H9 (cell line): Measurements from ENCODE around the gene CEBPG. TPM values are rescaled to one million over a fixed set of nuclear protein-coding genes. Genes with fewer than 3 reads are reported as not detected.

ENCODE experiments used
- DNase-seq: peaks from one replicate; pipeline ENCODE4 v3.0.0-alpha.2; 2017
- H2AFZ ChIP-seq: one replicate; pipeline ENCODE4 v1.6.1; 2013; ENCODE audit warnings: mild to moderate bottlenecking, low read length, control low read depth, moderate library complexity
- H2AK5ac ChIP-seq: 2 replicates; pipeline ENCODE4 v1.6.1; 2013; ENCODE audit warnings: low read length, control low read depth, mixed read lengths; ENCODE audit not compliant: insufficient read length
- H2BK120ac ChIP-seq: one replicate; pipeline ENCODE4 v1.6.1; 2013; ENCODE audit warnings: low read depth, mild to moderate bottlenecking, low read length, control low read depth, inconsistent platforms; ENCODE audit not compliant: poor library complexity, severe bottlenecking
- H2BK12ac ChIP-seq: 2 replicates; pipeline ENCODE4 v1.6.1; 2013; ENCODE audit warnings: low read length, control low read depth, mixed read lengths, low read depth; ENCODE audit not compliant: insufficient read length
- H2BK15ac ChIP-seq: 2 replicates; pipeline ENCODE4 v1.6.1; 2013; ENCODE audit warnings: low read depth, low read length, control low read depth
- H2BK20ac ChIP-seq: one replicate; pipeline ENCODE4 v1.6.1; 2013; ENCODE audit warnings: low read depth, mild to moderate bottlenecking, low read length, control low read depth, inconsistent platforms; ENCODE audit not compliant: poor library complexity, severe bottlenecking
- H2BK5ac ChIP-seq: 2 replicates; pipeline ENCODE4 v1.6.1; 2013; ENCODE audit warnings: low read length, control low read depth, mixed read lengths; ENCODE audit not compliant: insufficient read length
- H3K14ac ChIP-seq: 2 replicates; pipeline ENCODE4 v1.6.1; 2013; ENCODE audit warnings: low read length, control low read depth; ENCODE audit not compliant: insufficient read depth
- H3K18ac ChIP-seq: 2 replicates; pipeline ENCODE4 v1.6.1; 2013; ENCODE audit warnings: low read depth, mild to moderate bottlenecking, mixed read lengths, low read length, control low read depth; ENCODE audit not compliant: insufficient read length
- H3K23ac ChIP-seq: 2 replicates; pipeline ENCODE4 v1.6.1; 2013; ENCODE audit warnings: low read length, control low read depth, mixed read lengths, low read depth; ENCODE audit not compliant: insufficient read length
- H3K23me2 ChIP-seq: 2 replicates; pipeline ENCODE4 v1.6.1; 2013; ENCODE audit warnings: low read depth, mild to moderate bottlenecking, mixed read lengths, low read length, control low read depth; ENCODE audit not compliant: insufficient read length, poor library complexity, severe bottlenecking
- H3K27ac ChIP-seq: 2 replicates; pipeline ENCODE4 v1.5.1; 2013; ENCODE audit warnings: low read length, control low read depth, mixed read lengths, low read depth; ENCODE audit not compliant: insufficient read length
- H3K27me3 ChIP-seq: 2 replicates; pipeline ENCODE4 v1.6.1; 2013; ENCODE audit warnings: low read length, control low read depth, inconsistent platforms; ENCODE audit not compliant: insufficient read depth
- H3K4ac ChIP-seq: 2 replicates; pipeline ENCODE4 v1.6.1; 2013; ENCODE audit warnings: low read depth, mild to moderate bottlenecking, control low read depth, inconsistent platforms, low read length, moderate library complexity
- H3K4me1 ChIP-seq: 2 replicates; pipeline ENCODE4 v1.6.1; 2013; ENCODE audit warnings: low read length, control low read depth, inconsistent platforms; ENCODE audit not compliant: insufficient read depth
- H3K4me2 ChIP-seq: 2 replicates; pipeline ENCODE4 v1.6.1; 2013; ENCODE audit warnings: low read length, control low read depth, mixed read lengths; ENCODE audit not compliant: insufficient read length, insufficient read depth
- H3K56ac ChIP-seq: 2 replicates; pipeline ENCODE4 v1.6.1; 2013; ENCODE audit warnings: low read depth, mild to moderate bottlenecking, mixed read lengths, low read length, control low read depth; ENCODE audit not compliant: insufficient read length
- H3K79me1 ChIP-seq: 2 replicates; pipeline ENCODE4 v1.6.1; 2013; ENCODE audit warnings: low read depth, mild to moderate bottlenecking, moderate library complexity, low read length, control low read depth, inconsistent platforms; ENCODE audit not compliant: insufficient read depth, poor library complexity, severe bottlenecking
- H3K79me2 ChIP-seq: 2 replicates; pipeline ENCODE4 v1.6.1; 2013; ENCODE audit warnings: low read length, control low read depth, inconsistent platforms; ENCODE audit not compliant: insufficient read depth
- H3K9ac ChIP-seq: 2 replicates; pipeline ENCODE4 v1.6.1; 2013; ENCODE audit warnings: low read length, control low read depth, mixed read lengths; ENCODE audit not compliant: insufficient read length; ENCODE audit errors: extremely low read depth
- H3K9me3 ChIP-seq: one replicate; pipeline ENCODE4 v1.6.1; 2013; ENCODE audit warnings: low read depth, low read length, inconsistent platforms; ENCODE audit not compliant: control insufficient read depth
- H3T11ph ChIP-seq: one replicate; pipeline ENCODE4 v1.6.1; 2013; ENCODE audit warnings: mild to moderate bottlenecking, low read length, control low read depth, inconsistent platforms
- H4K20me1 ChIP-seq: one replicate; pipeline ENCODE4 v1.6.1; 2013; ENCODE audit not compliant: control insufficient read depth, insufficient read length, insufficient read depth
- H4K5ac ChIP-seq: 2 replicates; pipeline ENCODE4 v1.6.1; 2013; ENCODE audit warnings: low read depth, mild to moderate bottlenecking, mixed read lengths, low read length, control low read depth; ENCODE audit not compliant: insufficient read length
- H4K8ac ChIP-seq: replicated peaks from 2 replicates; pipeline ENCODE4 v1.6.1; 2013; ENCODE audit warnings: low read length, control low read depth, mixed read lengths, low read depth; ENCODE audit not compliant: insufficient read length
- H4K91ac ChIP-seq: 2 replicates; pipeline ENCODE4 v1.6.1; 2013; ENCODE audit warnings: low read depth, mild to moderate bottlenecking, moderate library complexity, mixed read lengths, low read length, control low read depth; ENCODE audit not compliant: insufficient read length
- H3K27ac Mint-ChIP-seq, 3 experiments: 2 replicates in 2 of 3; 3 replicates in 1 of 3; pipeline ENCODE4 v1.8.0; 2020 to 2021; ENCODE audit warnings: mixed read lengths in 3 of 3, mild to moderate bottlenecking in 1 of 3, moderate library complexity in 1 of 3
- H3K27me3 Mint-ChIP-seq: 2 replicates; pipeline ENCODE4 v1.8.0; 2021; ENCODE audit warnings: low read depth, mild to moderate bottlenecking, moderate library complexity, mixed read lengths
- H3K36me3 Mint-ChIP-seq, 3 experiments: 2 replicates in 2 of 3; 3 replicates in 1 of 3; pipeline ENCODE4 v1.8.0; 2020 to 2021; ENCODE audit warnings: low read depth in 3 of 3, mixed read lengths in 3 of 3; ENCODE audit not compliant: insufficient read depth in 1 of 3
- H3K4me1 Mint-ChIP-seq, 2 experiments: 2 replicates each; pipeline ENCODE4 v1.8.0; 2020; ENCODE audit warnings: mixed read lengths in 2 of 2
- H3K4me3 Mint-ChIP-seq, 2 experiments: 2 replicates in 1 of 2; 3 replicates in 1 of 2; pipeline ENCODE4 v1.8.0; 2020 to 2021; ENCODE audit warnings: mild to moderate bottlenecking in 2 of 2, mixed read lengths in 2 of 2, moderate library complexity in 1 of 2
- H3K9me3 Mint-ChIP-seq, 2 experiments: 2 replicates in 1 of 2; 3 replicates in 1 of 2; pipeline ENCODE4 v1.8.0; 2020; ENCODE audit warnings: mild to moderate bottlenecking in 2 of 2, mixed read lengths in 2 of 2, moderate library complexity in 1 of 2
- CTCF ChIP-seq: fragments of 200-600 bp; sonication (generic); conservative IDR thresholded peaks from 3 replicates; pipeline ENCODE4 v1.8.0; 2021; ENCODE audit warnings: antibody characterized with exemption, mild to moderate bottlenecking
- WGBS: extraction: QIAGEN DNeasy Blood & Tissue Kit; methylation state at CpG from one replicate; pipeline ENCODE4 v1.1.7; 2013; ENCODE audit warnings: missing lambda C conversion rate, low lambda C conversion rate, mixed read lengths; ENCODE audit not compliant: insufficient read length; ENCODE audit errors: extremely low coverage; 5-methylcytosine and 5-hydroxymethylcytosine counted together
- total RNA-seq: library from RNA; stranded (reverse); gene quantifications from 2 replicates; pipeline ENCODE4 v1.2.1, GENCODE V29; 2021

Gene CEBPG
- total RNA-seq, 1 experiment from 2014 or later: 33.7 TPM

- H4K5ac ChIP-seq: no peak overlapping the region
- H2BK20ac ChIP-seq: no peak overlapping the region
- H4K8ac ChIP-seq: no peak overlapping the region
- no peak for TF ChIP-seq CTCF
- no peaks in the 10 kb centered on the region for H3K9me3 ChIP-seq
- Mint-ChIP-seq H3K27me3 (peaks cover 6% of the 10 kb centered on the region; the same call in 1 of the 2 replicates), H3K9me3 (0 out of 5 replicates have a peak, but pooled peaks cover 0 to 3% of the 10 kb centered on the region in 2 experiments), H3K4me3 (no peak overlapping the region), H3K4me1 (peaks cover 53 to 54% of the 10 kb centered on the region in 2 experiments), H3K36me3 (peaks cover 13 to 21% (median 13%) of the 10 kb centered on the region in 3 experiments), H3K27ac (no peak overlapping the region)
- H3K9ac ChIP-seq: no peak overlapping the region
- H2AK5ac ChIP-seq: no peak overlapping the region
- H3K27ac ChIP-seq: no peak overlapping the region
- H3K79me1 ChIP-seq: peaks cover 6% of the 10 kb centered on the region
- H3K23ac ChIP-seq: no peak overlapping the region
- H3K23me2 ChIP-seq: peaks cover 11% of the 10 kb centered on the region
- no peak overlapping the region for H2BK5ac ChIP-seq
- H3K14ac ChIP-seq: no peak overlapping the region
- no CpG with 5 or more reads among the region's 2 CpGs for WGBS
- no peak for DNase-seq
- H3K27me3 ChIP-seq: no peaks in the 10 kb centered on the region
- H3T11ph ChIP-seq: no peak overlapping the region
- no peak overlapping the region for H2BK15ac ChIP-seq
- H3K4ac ChIP-seq: no peak overlapping the region
- peaks cover 2% of the 10 kb centered on the region for H4K20me1 ChIP-seq
- no peak overlapping the region for H3K18ac ChIP-seq
- no peak overlapping the region for H2BK12ac ChIP-seq
- peaks cover 34% of the 10 kb centered on the region; the same call in 1 of the 2 replicates for H3K79me2 ChIP-seq
- H2AFZ ChIP-seq: no peak overlapping the region
- H3K4me1 ChIP-seq: peaks cover 4% of the 10 kb centered on the region; the same call in 1 of the 2 replicates
- H3K4me2 ChIP-seq: no peak overlapping the region
- H2BK120ac ChIP-seq: no peak overlapping the region
- no peak overlapping the region for H3K56ac ChIP-seq
- H4K91ac ChIP-seq: no peak overlapping the region
These were observed 2.9 kb downstream of the CEBPG start for GRCh38 chr19:33376423-33376822.
